ENCODE measurements around the gene CHST8. TPM values are rescaled to one million over a fixed set of nuclear protein-coding genes. Genes with fewer than 3 reads are reported as not detected.

The CHST8 gene
- polyA plus RNA-seq, 1 experiment: not detected

DNA sequence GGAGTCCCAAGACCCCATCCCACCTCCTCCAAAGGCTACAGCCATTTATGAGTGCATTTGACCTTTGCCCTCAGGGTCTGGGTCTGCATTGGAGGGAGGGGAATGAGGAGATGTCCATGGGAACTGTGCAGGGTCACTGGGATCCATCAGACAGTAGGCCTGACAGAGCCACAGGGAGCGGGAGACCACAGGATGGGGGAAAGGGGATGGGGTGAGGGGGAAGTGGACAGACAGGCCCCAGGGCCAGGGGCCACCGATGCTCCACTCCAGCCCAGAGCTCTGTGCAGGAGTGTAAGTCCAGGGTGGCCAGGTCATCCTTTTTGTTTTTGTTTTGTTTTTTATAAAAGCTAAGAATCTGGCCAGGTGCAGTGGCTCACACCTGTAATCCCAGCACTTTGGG is 82.5 kb downstream of the CHST8 start:
- CTCF ChIA-PET: no interaction called here
- Histone ChIP-seq H3K9me3 (ENCODE audit: control insufficient read depth, insufficient read depth, low read length) (no peaks in the 10 kb centered on the region; the same call in 1 of the 2 replicates), H3K27ac (ENCODE audit: low read depth, low read length) (no peak overlapping the region), H3K27me3 (ENCODE audit: control insufficient read depth, insufficient read depth, low read length) (no peaks in the 10 kb centered on the region), H3K4me3 (ENCODE audit: low read depth, low read length) (no peak overlapping the region)
- no peak for DNase-seq (ENCODE audit: low read depth, low spot score)
- TF ChIP-seq, protein P1, sequence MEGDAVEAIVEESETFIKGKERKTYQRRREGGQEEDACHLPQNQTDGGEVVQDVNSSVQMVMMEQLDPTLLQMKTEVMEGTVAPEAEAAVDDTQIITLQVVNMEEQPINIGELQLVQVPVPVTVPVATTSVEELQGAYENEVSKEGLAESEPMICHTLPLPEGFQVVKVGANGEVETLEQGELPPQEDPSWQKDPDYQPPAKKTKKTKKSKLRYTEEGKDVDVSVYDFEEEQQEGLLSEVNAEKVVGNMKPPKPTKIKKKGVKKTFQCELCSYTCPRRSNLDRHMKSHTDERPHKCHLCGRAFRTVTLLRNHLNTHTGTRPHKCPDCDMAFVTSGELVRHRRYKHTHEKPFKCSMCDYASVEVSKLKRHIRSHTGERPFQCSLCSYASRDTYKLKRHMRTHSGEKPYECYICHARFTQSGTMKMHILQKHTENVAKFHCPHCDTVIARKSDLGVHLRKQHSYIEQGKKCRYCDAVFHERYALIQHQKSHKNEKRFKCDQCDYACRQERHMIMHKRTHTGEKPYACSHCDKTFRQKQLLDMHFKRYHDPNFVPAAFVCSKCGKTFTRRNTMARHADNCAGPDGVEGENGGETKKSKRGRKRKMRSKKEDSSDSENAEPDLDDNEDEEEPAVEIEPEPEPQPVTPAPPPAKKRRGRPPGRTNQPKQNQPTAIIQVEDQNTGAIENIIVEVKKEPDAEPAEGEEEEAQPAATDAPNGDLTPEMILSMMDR (IDR thresholded peaks at IDR 0.05; ENCODE audit: low read depth, low read length): no peak
- POLR2A ChIA-PET: no interaction called here

DNA sequence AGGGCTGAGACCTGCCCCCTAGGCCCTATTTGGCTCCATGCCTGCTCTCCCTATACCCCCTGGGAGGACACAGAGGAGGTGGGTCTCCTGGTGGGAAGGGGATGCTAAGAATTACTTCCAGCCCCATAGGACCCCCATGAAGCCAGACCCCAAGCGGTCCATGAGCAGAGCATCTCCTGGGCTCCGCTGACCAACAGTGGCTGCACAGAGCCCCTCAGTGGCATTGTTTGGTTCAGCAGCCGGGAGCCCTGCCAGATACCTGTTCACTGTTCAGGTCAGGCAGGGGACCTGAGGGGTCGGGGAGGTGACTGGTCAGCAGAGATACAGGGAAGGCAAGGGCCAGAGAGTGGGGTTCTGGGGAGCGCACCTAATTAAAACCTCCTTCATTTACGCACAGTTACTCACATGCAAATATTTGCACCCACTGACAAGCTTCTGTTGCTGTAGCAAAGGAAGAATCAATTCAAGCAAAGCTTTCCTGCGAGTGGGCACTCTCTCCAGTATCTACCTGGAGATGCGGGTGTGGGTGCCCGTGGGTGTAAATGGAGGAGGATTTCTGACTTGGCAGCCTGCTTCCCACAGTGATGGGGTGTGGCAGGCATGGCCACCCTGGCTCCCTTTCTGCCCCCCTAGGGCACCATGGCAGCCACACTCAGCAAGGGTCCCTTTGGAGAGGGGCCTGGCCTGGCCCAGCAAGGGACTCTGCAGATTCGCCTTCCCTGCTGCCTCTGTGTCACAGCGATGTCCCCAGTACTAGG is 83.5 kb downstream of the CHST8 start:
- ChIA-PET CTCF (interaction anchor here (0.6 kb wide), 1 partner anchor 260 kb away, joined by 3 read pairs; no protein-coding TSS in a partner anchor), POLR2A (no interaction called here)
- Histone ChIP-seq H3K9me3 (ENCODE audit: control insufficient read depth, insufficient read depth, low read length) (no peaks in the 10 kb centered on the region; the same call in 1 of the 2 replicates), H3K27ac (ENCODE audit: low read depth, low read length) (no peak overlapping the region), H3K27me3 (ENCODE audit: control insufficient read depth, insufficient read depth, low read length) (no peaks in the 10 kb centered on the region), H3K4me3 (ENCODE audit: low read depth, low read length) (no peak overlapping the region)
- TF ChIP-seq, protein P1 (IDR thresholded peaks at IDR 0.05; ENCODE audit: low read depth, low read length): no peak
- DNase-seq (ENCODE audit: low read depth, low spot score): no peak

DNA sequence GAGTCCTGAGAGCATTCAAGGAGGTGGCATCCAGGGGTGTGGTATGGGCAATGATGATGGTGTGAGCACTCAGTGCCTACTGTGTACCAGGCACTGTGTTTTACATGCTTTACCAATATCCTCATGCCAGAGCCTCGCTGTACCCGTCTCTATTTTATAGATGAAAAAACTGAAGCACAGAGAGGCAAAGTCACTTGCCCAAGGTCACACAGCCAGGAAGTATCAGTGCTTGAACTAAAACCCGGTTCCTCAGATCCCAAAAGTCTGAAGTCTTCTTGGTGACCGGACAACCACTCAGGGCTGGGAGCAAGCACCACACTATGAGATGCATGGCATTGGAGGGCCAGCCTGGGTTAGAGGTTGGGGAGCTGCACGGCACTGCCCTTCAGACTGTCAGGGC is 84.1 kb downstream of the CHST8 start:
- no peak overlapping the region for H3K27ac ChIP-seq (ENCODE audit: low read depth, low read length)
- TF ChIP-seq, protein P1 (IDR thresholded peaks at IDR 0.05; ENCODE audit: low read depth, low read length): no peak
- ChIA-PET POLR2A (no interaction called here), CTCF (no interaction called here)
- DNase-seq (ENCODE audit: low read depth, low spot score): no peak
- H3K4me3 ChIP-seq (ENCODE audit: low read depth, low read length): no peak overlapping the region
- H3K27me3 ChIP-seq (ENCODE audit: control insufficient read depth, insufficient read depth, low read length): no peaks in the 10 kb centered on the region
- H3K9me3 ChIP-seq (ENCODE audit: control insufficient read depth, insufficient read depth, low read length): no peaks in the 10 kb centered on the region; the same call in 1 of the 2 replicates

DNA sequence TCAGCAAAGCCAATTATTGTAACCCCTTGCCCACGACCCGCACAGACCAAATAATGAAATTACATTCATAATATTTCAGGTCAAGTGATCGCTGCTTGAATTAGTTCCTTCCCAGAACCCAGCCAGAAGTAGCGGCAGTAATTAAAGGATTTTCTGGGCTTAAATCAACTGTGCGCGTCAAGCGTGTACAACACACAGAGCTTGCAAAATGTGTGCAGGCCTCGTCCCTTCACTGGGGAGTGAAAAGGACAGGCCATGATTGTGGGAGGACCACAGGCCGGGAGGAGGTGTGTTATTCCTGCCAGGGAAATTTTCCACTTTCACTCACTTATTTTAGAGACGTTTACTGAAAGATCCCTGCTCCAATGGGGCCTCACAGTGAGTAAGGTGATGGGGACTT is 84.9 kb downstream of the CHST8 start:
- DNase-seq (ENCODE audit: low read depth, low spot score): no peak

DNA sequence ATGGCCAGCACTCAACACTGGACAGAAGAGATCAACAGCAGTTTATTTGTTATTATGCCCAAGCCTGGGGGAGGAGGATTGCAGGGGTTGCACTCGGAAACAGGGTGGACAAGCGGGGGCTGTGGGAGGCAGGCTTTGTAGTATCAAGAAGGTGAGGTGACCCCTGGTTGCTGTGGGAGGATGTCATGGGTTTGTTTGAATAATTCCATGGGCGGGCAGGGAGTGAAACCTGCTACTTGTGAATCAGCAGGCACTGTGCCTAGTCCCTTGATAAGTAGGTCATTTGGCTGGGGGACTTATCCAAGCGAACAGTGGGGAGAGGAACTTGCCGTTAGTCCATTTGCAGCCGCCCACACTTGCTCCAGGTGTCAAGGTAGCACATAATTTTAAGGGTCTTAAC is 90.5 kb downstream of the CHST8 start:
- TF ChIP-seq, protein P1 (IDR thresholded peaks at IDR 0.05; ENCODE audit: low read depth, low read length): no peak
- no peak for DNase-seq (ENCODE audit: low read depth, low spot score)
- Histone ChIP-seq H3K4me3 (ENCODE audit: low read depth, low read length) (no peak overlapping the region), H3K27ac (ENCODE audit: low read depth, low read length) (no peak overlapping the region), H3K9me3 (ENCODE audit: control insufficient read depth, insufficient read depth, low read length) (no peaks in the 10 kb centered on the region), H3K27me3 (ENCODE audit: control insufficient read depth, insufficient read depth, low read length) (no peaks in the 10 kb centered on the region)
- POLR2A ChIA-PET: no interaction called here
- CTCF ChIA-PET: no interaction called here

More for the DNA sequence above, 84.9 kb downstream of the CHST8 start:
- TF ChIP-seq, protein P1 (IDR thresholded peaks at IDR 0.05; ENCODE audit: low read depth, low read length): no peak
- no peaks in the 10 kb centered on the region for H3K27me3 ChIP-seq (ENCODE audit: control insufficient read depth, insufficient read depth, low read length)
- H3K4me3 ChIP-seq (ENCODE audit: low read depth, low read length): no peak overlapping the region
- POLR2A ChIA-PET: no interaction called here
- CTCF ChIA-PET: no interaction called here
- no peaks in the 10 kb centered on the region; the same call in 1 of the 2 replicates for H3K9me3 ChIP-seq (ENCODE audit: control insufficient read depth, insufficient read depth, low read length)
- H3K27ac ChIP-seq (ENCODE audit: low read depth, low read length): no peak overlapping the region

Data from AG04450 (cell line).